HuH-7 (cell line): ENCODE results near the gene TMEM14A.
"Not testable (repeated sequence)": the region's sequence is repeated elsewhere in the genome, so short reads cannot be mapped to it uniquely, and the experiment has no call there.

Experiments
- DNase-seq: peaks from one replicate; pipeline ENCODE4 v3.0.0; 2011; ENCODE audit warnings: low spot score

TMEM14A gene, protein sequence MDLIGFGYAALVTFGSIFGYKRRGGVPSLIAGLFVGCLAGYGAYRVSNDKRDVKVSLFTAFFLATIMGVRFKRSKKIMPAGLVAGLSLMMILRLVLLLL

DNA sequence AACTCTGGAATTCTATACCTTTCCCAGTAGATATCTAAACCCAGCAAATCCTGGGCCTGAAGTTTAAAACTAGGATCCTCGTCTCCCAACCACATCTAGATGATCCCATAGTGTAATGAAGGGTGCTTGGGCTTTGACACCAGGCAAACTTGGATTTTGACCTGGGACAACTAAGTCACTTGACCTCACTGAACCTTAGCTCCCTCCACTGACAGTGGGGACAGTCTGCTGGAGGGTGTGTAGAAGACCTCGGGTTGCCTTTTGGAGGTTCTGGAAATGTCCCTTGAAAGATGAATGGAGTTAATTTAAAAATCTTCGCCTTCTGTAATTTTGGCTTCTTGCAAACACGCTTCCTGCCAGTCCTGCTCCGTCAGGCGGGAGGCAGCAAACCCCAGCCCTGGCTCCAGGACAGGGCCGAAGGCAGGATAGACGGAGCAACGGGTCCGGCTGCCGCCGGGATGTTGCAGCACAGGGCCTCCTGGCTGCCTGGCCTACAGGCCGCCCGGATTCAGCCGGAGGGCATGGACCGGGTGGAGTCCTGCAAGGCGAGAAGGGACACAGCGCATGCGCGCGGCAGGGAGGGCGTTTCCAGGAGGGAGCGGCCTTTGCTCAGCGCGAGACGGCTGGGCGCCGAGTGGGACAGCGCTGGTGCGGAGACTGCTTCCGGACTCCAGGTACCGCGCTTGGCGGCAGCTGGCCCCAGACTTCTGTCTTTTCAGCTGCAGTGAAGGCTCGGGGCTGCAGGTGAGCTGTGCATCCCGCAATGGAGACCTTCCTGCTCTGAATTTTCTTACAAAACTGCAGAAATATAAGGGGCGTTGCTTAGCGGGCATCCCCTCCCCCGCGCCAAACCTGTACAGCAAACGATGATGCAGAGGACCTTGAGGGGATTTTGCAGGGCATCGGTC lies at the start of gene TMEM14A:
Gene TMEM14A (plus strand): TSS at position 612 of the 908 bp plus-strand sequence. CDS start 5,990 bp downstream, outside the sequence.
- DNase-seq: peak; percentile 94

DNA sequence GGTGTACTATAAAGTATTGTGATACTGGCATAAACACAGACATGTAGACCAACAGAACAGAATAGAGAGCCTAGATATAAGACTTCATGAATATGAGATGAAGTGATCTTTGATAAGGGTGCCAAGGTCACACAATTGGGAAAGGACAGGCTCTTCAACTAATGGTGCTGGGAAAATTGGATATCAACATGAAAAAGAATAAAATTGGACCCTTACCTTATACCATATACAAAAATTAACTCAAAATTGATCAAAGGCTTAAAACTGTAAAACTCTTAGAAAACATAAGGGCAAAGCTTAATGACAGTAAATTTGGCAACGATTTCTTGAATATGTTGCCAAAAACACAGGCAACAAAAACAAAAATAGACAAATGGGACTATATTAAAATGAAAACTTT lies 49.3 kb upstream of the TMEM14A start:
- no peak for DNase-seq

DNA sequence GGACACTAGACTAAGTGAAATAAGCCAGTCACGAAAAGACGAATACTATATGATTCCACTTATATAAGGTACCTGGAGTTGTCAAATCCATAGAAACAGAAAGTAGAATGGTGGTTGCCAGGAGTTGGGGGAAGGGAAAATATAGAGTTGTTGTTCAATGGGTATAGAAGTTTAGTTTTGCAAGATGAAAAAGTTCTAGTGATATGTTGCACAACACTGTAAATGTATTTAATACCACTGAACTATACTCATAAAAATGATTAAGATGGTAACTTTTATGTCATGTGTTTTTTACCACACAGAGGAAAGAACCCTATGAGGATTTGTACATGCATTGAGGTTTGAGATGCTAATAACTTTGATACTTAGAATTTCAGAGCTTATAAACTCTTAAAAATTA lies 48.1 kb upstream of the TMEM14A start:
- DNase-seq: no peak

DNA sequence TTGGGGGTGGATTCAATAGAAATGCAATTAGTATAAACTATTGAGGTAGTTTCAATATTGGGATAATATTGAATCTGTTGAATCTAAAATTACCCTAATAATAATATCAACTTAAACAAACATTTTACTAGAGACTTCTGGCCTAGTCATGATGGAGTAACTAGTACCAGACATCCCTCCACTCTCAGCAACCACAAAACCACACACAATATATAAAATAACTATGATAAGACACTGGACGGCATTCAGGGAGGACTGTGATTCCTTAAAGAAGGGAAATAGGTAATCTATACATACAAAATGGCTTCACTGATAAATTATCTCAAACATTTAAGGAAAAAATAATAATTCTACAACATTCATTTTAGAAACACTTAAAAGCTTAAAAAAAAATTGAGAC lies 38.9 kb upstream of the TMEM14A start:
- no peak for DNase-seq

DNA sequence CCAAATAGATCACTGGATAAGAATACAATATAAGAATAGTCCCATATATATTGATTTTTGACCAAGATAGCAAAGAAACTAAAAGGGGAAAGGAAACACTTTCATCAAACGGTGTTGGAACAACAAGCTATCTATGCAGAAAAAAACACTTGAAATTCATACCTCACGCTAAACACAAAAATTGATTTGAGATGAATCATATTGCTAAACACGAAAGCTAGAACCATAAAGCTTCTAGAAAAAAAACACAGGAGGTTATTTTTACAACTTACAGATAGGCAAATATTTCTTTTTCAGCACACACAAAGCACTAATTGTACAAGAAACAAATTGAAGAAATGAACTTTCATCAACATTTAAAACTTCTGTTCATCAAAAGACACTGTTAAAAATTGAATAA lies 36.7 kb upstream of the TMEM14A start:
- no peak for DNase-seq

DNA sequence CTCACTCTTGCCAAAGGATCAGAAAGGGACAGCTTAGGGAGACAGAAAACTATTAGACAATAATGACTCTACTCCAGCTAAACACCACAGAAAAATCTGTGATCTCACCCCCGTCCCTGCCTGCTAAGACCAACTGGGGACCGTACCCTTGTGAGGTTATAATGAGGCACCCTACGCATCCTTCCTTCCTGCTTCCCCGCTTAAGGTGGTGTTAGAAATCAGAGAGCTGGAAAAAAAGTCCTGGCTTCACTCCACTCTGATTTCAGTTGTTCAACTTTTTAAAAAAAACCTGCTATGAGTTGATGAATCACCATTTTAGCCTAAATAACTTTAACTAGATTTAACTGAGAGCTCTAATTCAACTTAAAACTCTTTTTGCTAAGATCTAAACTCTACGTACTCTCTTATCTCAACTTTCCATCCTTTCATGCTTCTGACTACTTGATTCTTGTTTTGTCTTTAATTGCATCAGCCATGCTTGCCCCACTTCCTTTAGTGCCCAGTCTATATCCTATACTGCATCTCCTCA lies 35.8 kb upstream of the TMEM14A start:
- DNase-seq: no peak

DNA sequence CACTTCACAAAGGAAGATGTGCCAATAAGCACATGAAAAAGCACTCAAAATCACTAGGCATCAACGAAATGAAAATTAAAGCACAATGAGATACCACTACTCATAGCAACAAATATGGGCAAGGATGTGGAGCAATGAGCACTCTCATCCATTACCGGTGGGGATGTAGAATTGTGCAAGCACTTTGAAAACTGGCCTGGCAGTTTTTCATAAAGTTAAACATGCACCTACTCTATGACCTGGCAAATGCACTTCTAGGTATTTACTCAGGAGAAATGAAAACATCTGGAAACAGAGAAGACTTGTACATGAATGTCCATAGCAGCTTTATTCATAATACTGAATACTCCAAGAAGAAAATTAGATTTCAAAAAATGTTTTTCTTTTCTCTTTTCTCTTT lies 34.1 kb upstream of the TMEM14A start:
- no peak for DNase-seq

DNA sequence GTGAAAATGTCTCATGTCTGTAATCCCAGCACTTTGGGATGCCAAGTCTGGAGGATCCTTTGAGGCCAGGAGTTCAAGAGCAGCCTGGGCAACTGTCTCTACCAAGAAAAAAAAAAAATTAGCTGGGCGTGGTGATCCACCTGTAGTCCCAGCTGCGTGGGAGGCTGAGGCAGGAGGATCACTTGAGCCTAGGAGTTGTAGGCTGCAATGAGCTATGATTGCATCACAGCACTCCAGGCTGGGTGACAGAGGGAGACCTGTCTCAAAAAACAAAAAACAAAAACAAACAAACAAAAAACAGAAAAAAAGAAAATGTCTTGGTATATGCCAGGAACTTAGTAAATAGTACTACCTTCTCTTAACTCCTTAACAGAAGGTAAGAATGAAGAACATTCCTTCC lies 31.4 kb upstream of the TMEM14A start:
- DNase-seq: no peak

DNA sequence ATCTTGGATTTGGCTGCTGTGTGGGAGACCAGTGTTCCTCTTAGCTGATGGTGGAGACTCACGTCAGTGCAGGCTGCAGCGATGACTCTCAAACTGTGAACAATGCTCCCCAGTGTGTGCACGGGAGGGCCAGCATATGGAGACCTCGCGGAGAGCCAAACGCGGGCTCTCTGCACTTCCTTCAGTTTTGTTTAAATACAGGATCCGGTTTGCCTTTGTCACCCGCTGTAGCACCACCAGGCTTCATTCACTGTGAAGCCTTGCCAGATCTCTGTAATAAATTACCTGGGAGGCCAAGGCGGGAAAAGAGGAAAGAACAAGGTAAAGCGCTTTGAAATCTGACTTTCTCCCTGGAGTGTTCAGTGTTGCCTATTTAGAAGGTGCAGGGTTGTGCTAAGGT lies 30.7 kb upstream of the TMEM14A start:
- DNase-seq: no peak

DNA sequence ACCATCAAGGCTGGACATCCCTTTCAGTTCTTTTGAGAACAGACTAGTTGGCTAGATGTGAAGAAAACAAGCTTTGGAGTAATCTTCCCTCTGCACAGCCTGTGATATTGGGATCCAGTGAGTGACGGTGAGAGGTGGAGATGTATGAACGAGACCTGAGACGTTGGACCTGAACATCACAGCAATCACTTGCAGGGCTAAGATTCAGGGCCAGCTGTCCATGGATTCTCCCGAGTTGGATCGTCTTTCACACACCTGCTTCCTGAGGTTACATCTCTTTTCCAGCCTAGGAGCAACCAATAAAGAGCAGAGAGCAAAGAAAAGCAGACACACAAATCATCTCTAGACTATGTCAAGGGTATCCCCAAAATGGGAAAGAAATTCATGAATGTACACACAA lies 30.0 kb upstream of the TMEM14A start:
- DNase-seq: no peak

DNA sequence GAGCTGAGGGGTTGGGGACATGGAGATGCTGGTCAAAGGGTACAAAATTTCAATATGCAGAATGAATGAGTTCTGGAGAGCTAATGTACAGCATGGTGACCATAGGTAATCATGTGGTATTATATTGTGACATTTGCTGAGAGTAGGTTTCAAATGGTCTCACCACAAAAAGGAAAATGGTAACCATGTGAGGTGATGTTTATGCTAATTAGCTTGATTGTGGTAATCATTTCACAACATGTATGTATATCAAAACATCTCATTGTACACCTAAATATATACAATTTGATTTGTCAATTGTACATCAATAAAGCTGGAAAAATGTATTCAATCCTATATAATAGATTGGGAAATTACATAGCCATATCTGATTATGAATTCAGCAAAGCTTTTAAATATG lies 29.5 kb upstream of the TMEM14A start:
- DNase-seq: no peak

DNA sequence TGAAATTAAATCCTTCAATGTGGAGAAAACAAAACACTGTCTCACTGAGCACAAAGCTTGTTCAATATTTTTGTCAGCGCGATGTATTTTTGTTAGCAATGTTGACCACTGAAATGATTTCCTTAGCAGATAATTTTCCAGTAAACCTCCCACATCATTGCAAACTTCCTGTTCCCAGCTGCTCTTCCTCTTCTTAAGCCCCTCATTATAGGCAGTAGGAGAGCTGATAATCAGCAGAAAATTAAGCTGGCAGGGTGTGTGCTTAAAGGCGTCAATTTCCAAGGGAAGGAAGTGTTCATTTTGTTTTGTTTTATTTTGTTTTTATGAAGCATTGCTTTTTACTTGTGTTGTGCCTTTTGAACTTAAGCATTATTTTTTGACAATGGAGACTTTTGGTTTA lies 29.1 kb upstream of the TMEM14A start:
- DNase-seq: no peak

DNA sequence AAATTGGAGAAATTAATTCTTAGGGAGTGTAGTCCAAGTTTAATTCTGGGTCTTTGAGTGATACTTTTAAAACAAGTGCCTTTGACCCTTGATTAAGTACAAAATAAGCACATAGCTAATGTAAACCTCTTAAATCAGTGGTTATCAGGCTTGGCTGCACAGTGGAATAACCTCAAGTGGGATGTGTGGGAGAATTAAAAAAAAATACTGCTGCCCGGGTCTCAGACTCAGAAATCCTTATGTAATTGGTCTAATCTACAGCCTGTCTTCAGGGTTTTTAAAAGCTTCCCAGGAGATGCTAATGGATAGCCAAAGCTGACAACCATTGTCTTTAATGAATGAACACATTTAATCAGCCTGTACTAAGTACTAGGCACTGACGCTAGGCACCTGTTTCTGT lies 28.5 kb upstream of the TMEM14A start:
- DNase-seq: no peak

DNA sequence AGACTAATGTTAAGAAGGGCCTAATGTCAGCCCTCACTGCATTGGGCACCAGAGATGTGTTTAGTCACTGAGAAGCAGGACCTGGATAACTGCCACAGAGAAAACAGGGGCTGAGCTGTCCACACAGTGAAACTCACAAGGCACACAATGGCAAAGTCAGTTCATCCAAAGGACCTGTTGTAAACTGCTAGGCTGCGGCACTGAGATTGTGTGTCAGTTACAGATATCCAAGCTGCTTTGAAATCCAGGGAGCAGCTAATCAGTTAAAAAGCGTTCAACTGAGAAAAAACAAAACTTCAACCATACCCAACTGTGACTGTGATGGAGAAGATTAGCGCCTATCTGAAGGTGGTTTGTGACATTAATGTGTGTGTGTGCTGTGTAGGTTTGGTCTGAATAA lies 27.8 kb upstream of the TMEM14A start:
- DNase-seq: no peak

DNA sequence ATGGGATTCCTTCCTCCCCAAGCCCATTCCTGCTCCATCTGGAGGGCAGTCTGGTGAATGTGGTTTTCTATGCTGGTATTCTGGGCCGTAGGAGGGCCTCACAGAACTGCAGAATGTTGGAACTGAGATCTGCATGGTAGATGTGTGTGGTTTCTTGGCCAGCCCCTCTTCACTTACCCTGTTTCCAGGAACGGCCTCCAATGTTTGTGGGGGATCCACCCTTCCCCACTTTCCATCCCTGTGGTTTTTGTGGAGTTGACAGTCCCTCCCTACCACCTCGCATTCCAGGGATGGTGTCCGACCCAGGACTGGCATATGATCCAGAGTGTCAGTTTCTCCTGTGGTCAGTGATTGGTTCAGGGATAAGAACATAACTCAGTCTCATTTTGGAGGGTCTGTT lies 26.7 kb upstream of the TMEM14A start:
- no peak for DNase-seq

DNA sequence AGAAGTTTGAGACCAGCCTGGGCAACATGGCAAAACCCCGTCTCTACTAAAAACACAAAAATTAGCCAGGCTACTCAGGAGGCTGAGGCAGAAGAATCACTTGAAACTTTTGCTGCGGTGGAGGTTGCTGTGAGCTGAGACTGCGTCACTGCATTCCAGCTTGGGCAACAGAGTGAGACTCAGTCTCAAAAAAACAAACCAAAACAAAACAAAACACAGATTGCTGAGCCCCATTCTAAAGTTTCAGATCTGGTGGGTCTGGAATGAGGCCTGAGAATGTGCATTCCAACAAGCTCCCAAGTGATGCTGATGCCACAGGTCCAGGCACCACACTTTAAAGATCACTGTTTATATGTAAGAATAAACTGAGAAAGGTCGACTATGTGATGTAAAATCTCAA lies 24.9 kb upstream of the TMEM14A start:
- DNase-seq: no peak

DNA sequence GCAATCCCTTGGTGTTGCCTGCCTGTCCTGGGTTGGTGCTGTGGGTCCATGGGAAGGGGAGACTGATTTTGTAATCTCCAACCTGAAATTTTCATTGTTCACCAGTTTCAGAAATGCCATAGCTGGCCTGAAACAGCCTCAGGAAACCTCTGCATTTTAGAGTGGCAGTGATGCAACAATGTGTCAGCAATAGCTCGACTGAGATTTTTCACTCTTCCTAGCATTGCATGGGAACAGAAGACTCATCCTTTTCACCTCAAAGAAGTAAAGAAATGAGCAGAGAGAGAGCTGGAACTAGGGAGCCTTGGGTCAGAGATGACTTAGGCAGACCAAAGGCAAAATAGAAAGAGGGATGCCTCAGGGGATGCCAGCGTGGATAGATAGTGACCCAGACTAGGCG lies 23.7 kb upstream of the TMEM14A start:
- DNase-seq: no peak

DNA sequence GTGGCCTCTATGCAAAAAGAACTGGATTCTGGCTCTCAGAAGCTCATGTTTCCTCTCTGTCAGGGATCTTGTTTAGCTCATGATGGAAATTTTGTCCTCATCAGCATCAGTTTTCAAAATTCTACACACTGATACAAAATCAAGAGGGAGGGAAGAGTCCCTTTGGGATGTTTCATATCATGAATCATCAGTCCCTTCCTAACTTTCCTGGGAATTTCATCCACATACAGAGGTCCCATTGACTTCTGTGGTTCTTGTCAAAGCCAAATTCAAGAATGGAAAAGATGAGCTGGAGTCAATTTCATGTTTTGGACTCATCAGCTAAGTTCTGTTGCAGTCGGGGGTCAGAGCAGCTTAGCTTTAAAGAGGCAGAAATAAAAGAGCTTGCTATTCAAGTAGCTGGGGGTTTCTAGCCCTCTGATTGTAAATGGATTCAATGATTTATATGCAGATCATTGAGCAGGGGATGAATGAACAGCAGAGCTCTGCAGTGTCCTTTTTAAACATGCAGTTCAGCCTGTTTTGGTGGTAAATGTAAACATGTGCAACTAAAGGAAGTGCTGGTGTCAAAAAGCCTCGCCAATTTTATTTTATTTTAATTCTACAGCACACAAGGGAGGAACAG lies 21.3 kb upstream of the TMEM14A start:
- no peak for DNase-seq

DNA sequence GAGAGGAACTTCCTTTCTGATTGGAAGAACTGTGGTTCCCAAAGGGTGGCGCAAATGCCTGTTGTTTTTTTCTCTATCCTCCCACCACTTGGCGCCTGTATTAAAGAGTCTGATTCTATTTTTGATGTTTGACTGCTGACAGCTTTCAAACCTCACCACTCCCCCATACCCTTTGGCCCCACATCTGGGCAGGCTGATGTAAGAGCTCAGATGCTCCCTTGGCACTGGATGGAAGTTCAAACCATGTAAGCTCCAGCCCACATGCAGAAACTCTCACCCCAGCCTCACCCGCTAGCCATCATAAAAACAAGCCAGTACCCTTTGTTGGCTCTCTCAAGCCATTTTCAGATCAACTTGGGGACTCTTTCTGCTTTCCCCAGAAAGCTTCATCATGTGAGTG lies 20.0 kb upstream of the TMEM14A start:
- no peak for DNase-seq

DNA sequence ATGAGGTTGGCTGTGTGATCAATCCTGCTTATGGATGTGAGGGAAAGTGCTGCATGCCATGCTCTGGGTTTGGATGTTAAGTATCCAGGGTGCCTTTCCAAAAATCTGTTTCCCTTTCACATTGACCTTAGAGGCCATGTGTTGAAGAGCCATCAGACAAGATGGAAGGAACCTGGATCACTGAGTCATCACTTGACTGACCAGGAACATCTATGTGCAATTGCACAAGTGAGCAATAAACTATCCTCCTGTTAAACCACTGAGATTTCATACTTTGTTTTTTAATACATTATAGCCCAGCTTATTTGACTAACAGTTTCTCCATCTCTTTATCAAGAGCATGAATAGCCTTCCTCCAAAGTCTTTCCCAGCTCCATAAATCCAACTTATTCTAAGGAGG lies 17.8 kb upstream of the TMEM14A start:
- DNase-seq: no peak

DNA sequence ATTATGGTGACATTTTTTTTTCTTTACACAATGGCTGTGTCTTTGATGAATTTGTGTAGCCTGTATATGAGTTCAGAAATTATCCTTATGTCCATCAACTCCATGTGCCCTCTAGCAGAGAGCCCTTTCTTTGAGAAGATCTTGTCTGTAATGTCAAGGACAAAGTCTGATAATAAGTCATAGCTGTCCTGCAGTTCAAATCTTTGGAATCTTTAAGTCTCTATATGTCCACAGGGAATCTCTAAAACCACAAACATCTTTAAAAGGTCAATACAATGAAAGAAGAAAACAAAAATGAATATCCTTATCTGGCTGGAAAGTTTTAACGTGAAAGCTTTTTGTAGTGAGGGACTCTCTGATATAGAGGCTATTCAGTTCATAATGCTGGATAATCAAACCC lies 16.9 kb upstream of the TMEM14A start:
- no peak for DNase-seq

DNA sequence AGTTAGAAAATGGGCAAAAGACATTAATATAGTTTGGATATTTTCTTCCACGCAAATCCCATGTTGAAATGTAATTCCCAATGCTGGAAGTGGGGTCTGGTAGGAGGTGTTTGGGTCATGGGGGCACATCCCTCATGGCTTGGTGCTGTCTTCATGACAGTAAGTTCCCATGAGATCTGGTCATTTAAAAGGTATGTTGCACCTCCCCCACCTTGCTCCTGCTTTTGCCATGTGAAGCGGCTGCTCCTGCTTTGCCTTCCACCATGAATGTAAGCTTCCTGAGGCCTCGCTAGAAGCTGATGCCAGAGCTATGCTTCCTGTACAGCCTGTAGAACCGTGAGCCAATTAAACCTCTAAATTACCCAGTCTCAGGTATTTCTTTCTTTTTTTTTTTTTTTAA lies 16.3 kb upstream of the TMEM14A start:
- DNase-seq: no peak

DNA sequence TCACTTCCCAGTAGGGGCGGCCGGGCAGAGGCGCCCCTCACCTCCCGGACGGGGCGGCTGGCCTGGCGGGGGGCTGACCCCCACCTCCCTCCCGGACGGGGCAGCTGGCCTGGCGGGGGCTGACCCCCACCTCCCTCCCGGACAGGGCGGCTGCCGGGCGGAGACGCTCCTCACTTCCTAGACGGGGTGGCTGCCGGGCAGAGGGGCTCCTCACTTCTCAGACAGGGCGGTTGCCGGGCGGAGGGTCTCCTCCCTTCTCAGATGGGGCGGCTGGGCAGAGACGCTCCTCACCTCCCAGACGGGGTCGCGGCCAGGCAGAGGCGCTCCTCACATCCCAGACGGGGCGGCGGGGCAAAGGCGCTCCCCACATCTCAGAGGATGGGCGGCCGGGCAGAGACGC lies 15.0 kb upstream of the TMEM14A start:
- not testable (repeated sequence) for DNase-seq
